Gastrocnemius medialis (tissue), 4 donors: ENCODE results near the gene SH3GL3. TPM values are rescaled to one million over a fixed set of nuclear protein-coding genes. Genes with fewer than 3 reads are reported as not detected.

ENCODE experiments used
- ATAC-seq, 2 donors: fragments of 150-250 bp; one replicate each; pipeline ENCODE4 v1.9.1; 2016
- DNase-seq, 2 donors: peaks; one replicate each; pipeline ENCODE4 v3.0.0-alpha.2; 2019
- H3K27ac ChIP-seq, 4 donors: fragments of 200-600 bp; sonication (generic); 1 replicate in 1 of 4; 2 replicates in 3 of 4; pipeline ENCODE4 v1.5.1; 2016 to 2018; ENCODE audit warnings: mild to moderate bottlenecking in 2 of 4, moderate library complexity in 1 of 4
- H3K27me3 ChIP-seq, 3 donors: fragments of 200-600 bp; sonication (generic) in 2 of 3; 1 replicate in 1 of 3; 2 replicates in 2 of 3; pipeline versions ENCODE4 v1.5.1 to v1.6.0; 2016 to 2019; ENCODE audit warnings: mild to moderate bottlenecking in 1 of 3, moderate library complexity in 1 of 3
- H3K36me3 ChIP-seq, 2 donors: fragments of 200-600 bp; sonication (generic) in 1 of 2; one replicate each; pipeline ENCODE4 v1.5.1; 2017 to 2018
- H3K4me1 ChIP-seq, 2 donors: fragments of 200-600 bp; sonication (generic) in 1 of 2; one replicate each; pipeline ENCODE4 v1.5.1; 2016 to 2017; ENCODE audit warnings: mild to moderate bottlenecking in 2 of 2
- H3K4me3 ChIP-seq, 4 donors: fragments of 200-600 bp; sonication (generic) in 3 of 4; 1 replicate in 1 of 4; 2 replicates in 3 of 4; pipeline ENCODE4 v1.5.1; 2016 to 2019; ENCODE audit warnings: mild to moderate bottlenecking in 2 of 4
- H3K9me3 ChIP-seq, 3 donors: fragments of 200-600 bp; sonication (generic) in 2 of 3; 1 replicate in 1 of 3; 2 replicates in 2 of 3; pipeline ENCODE4 v1.5.1; 2016 to 2019
- CTCF ChIP-seq, 5 experiments: fragments of 450-650 bp in 3 of 5; fragments of 200-600 bp in 2 of 5; sonication (generic) in 2 of 5; IDR thresholded peaks in 4 of 5; conservative IDR thresholded peaks in 1 of 5; 1 replicate in 4 of 5; 2 replicates in 1 of 5; pipeline ENCODE4 v1.5.1; 2016 to 2019; ENCODE audit warnings: antibody characterized with exemption in 5 of 5, mild to moderate bottlenecking in 3 of 5, moderate library complexity in 3 of 5
- POLR2A ChIP-seq, 2 donors: fragments of 450-650 bp; IDR thresholded peaks; one replicate each; pipeline ENCODE4 v1.6.1; 2017; ENCODE audit warnings: antibody characterized with exemption in 2 of 2, mild to moderate bottlenecking in 2 of 2, moderate library complexity in 2 of 2
- in situ Hi-C, 4 donors: fragments of 200-750 bp; cut with MboI; loops; one replicate each; pipeline versions ENCODE4 v1.15.0 to v1.8.0; 2017; ENCODE audit warnings: low sequenced_read_pairs in 4 of 4
- intact Hi-C: fragments of 100-400 bp; cut with DNase I; formaldehyde crosslinking; loops from one replicate; pipeline ENCODE4 v1.15.1; 2023; ENCODE audit warnings: low total_unique reads
- total RNA-seq, 4 donors: library from RNA; depleted of rRNA; stranded (reverse); fragments of >200 nt; gene quantifications; one replicate each; pipeline versions ENCODE4 v1.1.0 to v1.2.3, GENCODE V29; 2016

The SH3GL3 gene
- total RNA-seq = not detected

GRCh38 chr15:83446904-83447709 lies at the start of gene SH3GL3:
Gene SH3GL3, plus strand, starts transcription at chr15:83447341. Its CDS starts 193 bp downstream, at chr15:83447534.
- Histone ChIP-seq H3K9me3 (no peaks in the 10 kb centered on the region), H3K27me3 (peaks cover 12 to 19% (median 14%) of the 10 kb centered on the region in 3 donors), H3K36me3 (no peaks in the 10 kb centered on the region), H3K4me3 (peak within 1 kb of the TSS; percentile 46 to 53 (median 46)), H3K4me1 (no peaks in the 10 kb centered on the region), H3K27ac (no peak within 1 kb of the TSS)
- TF ChIP-seq POLR2A (IDR thresholded peaks at IDR 0.05) (no peak), CTCF (IDR thresholded peaks at IDR 0.05 in 4 of 5, conservative IDR thresholded peaks at IDR 0.05 in 1 of 5) (peak in 1 of 5 experiments; percentile 7)
- ATAC-seq (peak; percentile 80 to 81), DNase-seq (peak; percentile 35 to 37)
- intact Hi-C loops (no loop called here), in situ Hi-C loops (loop anchor here in 2 of 4 donors (25.0 kb wide), 1 partner anchor 590 kb away; no protein-coding TSS in a partner anchor)

- no peak for ATAC-seq
- Histone ChIP-seq H3K4me3 (no peak overlapping the region), H3K36me3 (no peaks in the 10 kb centered on the region), H3K27me3 (peaks cover 0 to 13% (median 6%) of the 10 kb centered on the region in 3 donors), H3K9me3 (no peaks in the 10 kb centered on the region), H3K27ac (no peak overlapping the region), H3K4me1 (no peaks in the 10 kb centered on the region)
- no peak for DNase-seq
- TF ChIP-seq CTCF (IDR thresholded peaks at IDR 0.05 in 4 of 5, conservative IDR thresholded peaks at IDR 0.05 in 1 of 5) = no peak
- no peak for TF ChIP-seq POLR2A (IDR thresholded peaks at IDR 0.05)
- in situ Hi-C loops (no loop called here), intact Hi-C loops (no loop called here)
Observed at GRCh38 chr15:83398626-83399025, 48.5 kb upstream of the SH3GL3 start.

- Histone ChIP-seq H3K4me1 (no peaks in the 10 kb centered on the region), H3K36me3 (no peaks in the 10 kb centered on the region), H3K9me3 (no peaks in the 10 kb centered on the region), H3K4me3 (no peak overlapping the region), H3K27ac (no peak overlapping the region), H3K27me3 (peaks cover 0 to 3% (median 0%) of the 10 kb centered on the region in 3 donors)
- TF ChIP-seq POLR2A (IDR thresholded peaks at IDR 0.05) (no peak), CTCF (IDR thresholded peaks at IDR 0.05 in 4 of 5, conservative IDR thresholded peaks at IDR 0.05 in 1 of 5) (no peak)
- in situ Hi-C loops = no loop called here
- no peak for ATAC-seq
- intact Hi-C loops = no loop called here
- no peak for DNase-seq
Observed at GRCh38 chr15:83404121-83404520, 43.0 kb upstream of the SH3GL3 start.

GRCh38 chr15:83410532-83410931 lies 36.6 kb upstream of the SH3GL3 start:
- no peaks in the 10 kb centered on the region for H3K4me1 ChIP-seq
- no peaks in the 10 kb centered on the region for H3K27me3 ChIP-seq
- ATAC-seq (no peak), DNase-seq (no peak)
- in situ Hi-C loops (no loop called here), intact Hi-C loops (no loop called here)
- TF ChIP-seq CTCF (IDR thresholded peaks at IDR 0.05 in 4 of 5, conservative IDR thresholded peaks at IDR 0.05 in 1 of 5) (no peak), POLR2A (IDR thresholded peaks at IDR 0.05) (no peak)
- no peaks in the 10 kb centered on the region for H3K9me3 ChIP-seq
- no peak overlapping the region for H3K4me3 ChIP-seq
- H3K36me3 ChIP-seq = no peaks in the 10 kb centered on the region
- no peak overlapping the region for H3K27ac ChIP-seq
